GM12878 (cell line): ENCODE measurements around the gene VTCN1. TPM values are rescaled to one million over a fixed set of nuclear protein-coding genes. Genes with fewer than 3 reads are reported as not detected.

Experiments
- ATAC-seq: fragments of 200-7000 bp; cut with Tn5 transposase; 3 replicates; pipeline ENCODE4 v1.9.1; 2020; ENCODE audit warnings: mild to moderate bottlenecking, moderate library complexity
- BruUV-seq: library from RNA; stranded (reverse); fragments of 400-500 nt; replicated peaks from 2 replicates; lab custom pipeline; 2021; lab: Mats Ljungman, UMichigan
- CTCF ChIA-PET: fragments of 300-600 bp; sonication (Branson Sonifier 250); formaldehyde crosslinking; extraction: SDS; loops from one replicate; lab custom pipeline; 2021; ENCODE audit warnings: inconsistent platforms; lab: Yijun Ruan, JAX
- POLR2A ChIA-PET: fragments of 350-600 bp; formaldehyde crosslinking; extraction: SDS; loops from one replicate; lab custom pipeline; 2021; ENCODE audit warnings: inconsistent platforms; lab: Charles Lee
- RAD21 ChIA-PET: fragments of 300-600 bp; sonication (Branson Sonifier 250); formaldehyde crosslinking; loops from one replicate; lab custom pipeline; 2023; ENCODE audit warnings: antibody characterized with exemption; ENCODE audit not compliant: unreplicated experiment; lab: Charles Lee
- SMC1A ChIA-PET: fragments of 300-600 bp; sonication (Branson Sonifier 250); formaldehyde crosslinking; loops from one replicate; lab custom pipeline; 2023; ENCODE audit not compliant: unreplicated experiment, uncharacterized antibody; lab: Charles Lee
- DNase-seq: peaks from one replicate; pipeline ENCODE4 v3.0.0-alpha.2; 2011; ENCODE audit warnings: low read depth, low spot score
- FAIRE-seq: peaks from 3 replicates; lab custom pipeline; 2011; peaks lifted over from hg19 to GRCh38; lab: Jason Lieb, UNC
- H2AFZ ChIP-seq: 2 replicates; pipeline ENCODE4 v1.6.0; 2011; ENCODE audit warnings: low read depth, low read length, control low read depth; ENCODE audit not compliant: control insufficient read depth
- H3K27ac ChIP-seq: 2 replicates; pipeline ENCODE4 v1.5.1; 2011; ENCODE audit warnings: control low read depth; ENCODE audit not compliant: control insufficient read depth, insufficient read depth
- H3K27me3 ChIP-seq, 2 experiments: replicated peaks in 1 of 2; 2 replicates each; pipeline versions ENCODE4 v1.6.0 to v1.6.1; 2011; ENCODE audit warnings: low read length in 1 of 2; ENCODE audit not compliant: control insufficient read depth in 2 of 2, insufficient read depth in 2 of 2
- H3K36me3 ChIP-seq, 2 experiments: 2 replicates each; pipeline ENCODE4 v1.5.1; 2011; ENCODE audit warnings: low read length in 1 of 2; ENCODE audit not compliant: control insufficient read depth in 2 of 2, insufficient read depth in 2 of 2
- H3K4me1 ChIP-seq: 2 replicates; pipeline ENCODE4 v1.6.1; 2011; ENCODE audit warnings: mild to moderate bottlenecking, low read length, moderate library complexity, mixed read lengths; ENCODE audit not compliant: control insufficient read depth, insufficient read depth
- H3K4me2 ChIP-seq: 2 replicates; pipeline ENCODE4 v1.6.0; 2011; ENCODE audit warnings: control low read depth; ENCODE audit not compliant: control insufficient read depth, insufficient read depth
- H3K4me3 ChIP-seq: fragments of 200-600 bp; sonication (generic); 2 replicates; pipeline ENCODE4 v1.5.1; 2016
- H3K79me2 ChIP-seq: 2 replicates; pipeline ENCODE4 v1.6.0; 2011; ENCODE audit warnings: low read length; ENCODE audit not compliant: control insufficient read depth, insufficient read depth
- H3K9ac ChIP-seq: 2 replicates; pipeline ENCODE4 v1.8.0; 2011; ENCODE audit warnings: low read length, control low read depth, mixed read lengths; ENCODE audit not compliant: control insufficient read depth, insufficient read depth
- H3K9me3 ChIP-seq: replicated peaks from 3 replicates; pipeline ENCODE4 v1.5.1; 2011; ENCODE audit warnings: mild to moderate bottlenecking, low read length; ENCODE audit not compliant: control insufficient read depth, insufficient read depth
- H4K20me1 ChIP-seq: 2 replicates; pipeline ENCODE4 v1.6.0; 2011; ENCODE audit not compliant: control insufficient read depth, insufficient read depth
- ASH2L ChIP-seq: fragments of 300-600, 200-600 bp; sonication (generic); IDR thresholded peaks from 2 replicates; pipeline ENCODE4 v1.6.1; 2017; ENCODE audit warnings: low read depth, mild to moderate bottlenecking, borderline replicate concordance
- E4F1 ChIP-seq: fragments of 450-650 bp; IDR thresholded peaks from 2 replicates; pipeline ENCODE4 v1.6.1; 2018; ENCODE audit warnings: borderline replicate concordance, mild to moderate bottlenecking; ENCODE audit not compliant: partially characterized antibody
- ESRRA ChIP-seq: IDR thresholded peaks from 2 replicates; pipeline ENCODE4 v1.6.1; 2012; ENCODE audit warnings: mild to moderate bottlenecking, low read length, improper control_type of control experiment
- EZH2 ChIP-seq: IDR thresholded peaks from 2 replicates; pipeline ENCODE4 v1.6.1; 2012; ENCODE audit warnings: low read depth, mild to moderate bottlenecking, control low read depth, inconsistent platforms, low read length, borderline replicate concordance; ENCODE audit not compliant: control insufficient read depth
- MTA3 ChIP-seq: IDR thresholded peaks from 2 replicates; pipeline ENCODE4 v1.6.1; 2012; ENCODE audit warnings: low read length, inconsistent platforms, borderline replicate concordance
- MYB ChIP-seq: fragments of 150-350 bp; IDR thresholded peaks from 2 replicates; pipeline ENCODE4 v1.6.1; 2014; ENCODE audit warnings: mild to moderate bottlenecking, low read depth, low read length, borderline replicate concordance
- NFXL1 ChIP-seq: fragments of 450-650 bp; IDR thresholded peaks from 2 replicates; pipeline ENCODE4 v1.6.1; 2017; ENCODE audit warnings: antibody characterized with exemption, mild to moderate bottlenecking, borderline replicate concordance
- NR2C2 ChIP-seq: IDR thresholded peaks from 2 replicates; pipeline ENCODE4 v1.6.1; 2011; ENCODE audit warnings: borderline replicate concordance, low read depth; ENCODE audit not compliant: control insufficient read depth, insufficient read length
- NRF1 ChIP-seq: conservative IDR thresholded peaks from 2 replicates; pipeline ENCODE4 v1.6.1; 2011; ENCODE audit warnings: mild to moderate bottlenecking, low read depth, low read length, improper control_type of control experiment
- RELB ChIP-seq: fragments of 450-650 bp; IDR thresholded peaks from 2 replicates; pipeline ENCODE4 v1.6.1; 2017; ENCODE audit warnings: low read depth, mild to moderate bottlenecking, moderate library complexity
- SPI1 ChIP-seq: IDR thresholded peaks from 2 replicates; pipeline ENCODE4 v1.6.1; 2011; ENCODE audit warnings: low read depth, mild to moderate bottlenecking, low read length, moderate library complexity, borderline replicate concordance; ENCODE audit not compliant: insufficient read depth
- ZNF207 ChIP-seq: fragments of 450-650 bp; IDR thresholded peaks from 2 replicates; pipeline ENCODE4 v1.6.1; 2014; ENCODE audit warnings: antibody characterized with exemption, mild to moderate bottlenecking, borderline replicate concordance
- WGBS: methylation state at CpG from one replicate; pipeline ENCODE4 v1.1.6; 2016; ENCODE audit warnings: low lambda C conversion rate; ENCODE audit not compliant: insufficient replicate concordance, insufficient coverage; ENCODE audit errors: missing lambda C conversion rate; 5-methylcytosine and 5-hydroxymethylcytosine counted together
- in situ Hi-C: fragments of 300-500 bp; cut with MboI; formaldehyde crosslinking; loops from 9 replicates; pipeline ENCODE4 v1.14.3; 2018; ENCODE audit warnings: mixed read lengths
- intact Hi-C: fragments of 100-400 bp; cut with micrococcal nuclease; formaldehyde crosslinking; loops from one replicate; pipeline ENCODE4 v1.14.2; 2022; ENCODE audit not compliant: unreplicated experiment
- polyA plus RNA-seq, 11 experiments: library from polyadenylated mRNA; depleted of rRNA in 4 of 11; unstranded in 6 of 11; stranded (reverse) in 5 of 11; fragments of >200 nt; fragmentation: Nextera tagmentation in 4 of 11; fragmentation: Illumina TruSeq in 1 of 11; extraction: Ambion mirVana in 4 of 11; extraction: Trizol in 1 of 11; gene quantifications; 1 replicate in 1 of 11; 2 replicates in 10 of 11; pipeline versions ENCODE4 v1.2.1 to v1.2.3, GENCODE V29; 2011 to 2016; ENCODE audit warnings: inconsistent platforms in 2 of 11, missing spikeins in 2 of 11, low read depth in 1 of 11
- total RNA-seq, 4 experiments: library from RNA; depleted of rRNA in 3 of 4; stranded (reverse); fragments of >200 nt in 3 of 4; fragmentation: Illumina TruSeq in 1 of 4; extraction: Trizol in 1 of 4; gene quantifications; 2 replicates each; pipeline versions ENCODE4 v1.2.1 to v1.2.3, GENCODE V29; 2013 to 2021

The VTCN1 gene
- total and polyA plus RNA-seq, 10 of the 15 experiments (the other 5 are each of a cell fraction or from before 2014, with no cell fraction given) = not detected

DNA sequence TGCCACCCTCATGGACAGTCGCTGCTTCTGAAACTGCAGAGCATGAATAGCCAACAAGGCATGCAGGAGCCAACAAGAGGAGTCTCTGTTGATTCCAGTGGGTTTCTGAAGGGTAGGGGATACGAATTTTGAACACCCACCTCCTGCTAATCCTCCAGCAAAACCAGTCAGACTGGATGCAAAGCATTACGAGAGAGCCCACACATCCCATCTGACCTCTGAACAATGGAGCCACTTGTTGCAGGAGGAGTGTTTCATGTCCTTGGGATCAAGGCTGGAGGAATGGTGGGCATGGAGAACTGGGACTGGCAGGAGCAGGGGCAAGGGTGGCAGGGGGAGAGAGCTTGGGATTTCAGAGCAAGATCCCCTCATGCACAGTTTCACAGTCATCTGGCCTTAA is 1.6 kb downstream of the VTCN1 start:
- ChIA-PET POLR2A (no interaction called here), SMC1A (no interaction called here), CTCF (interaction anchor here (0.6 kb wide), 1 partner anchor 525 kb away, joined by 3 read pairs; no protein-coding TSS in a partner anchor), RAD21 (no interaction called here)
- H3K9ac ChIP-seq = no peak overlapping the region
- DNase-seq = no peak
- TF ChIP-seq EZH2 (no peak), RELB (no peak), NRF1 (no peak), MTA3 (no peak), ASH2L (no peak)
- H3K4me2 ChIP-seq = no peak overlapping the region
- H3K27ac ChIP-seq = no peak overlapping the region
- in situ Hi-C loops = no loop called here
- H3K4me3 ChIP-seq = no peak overlapping the region
- no peaks in the 10 kb centered on the region for H3K4me1 ChIP-seq
- H4K20me1 ChIP-seq = no peaks in the 10 kb centered on the region; the same call in 1 of the 2 replicates
- no peak for FAIRE-seq
- peaks cover 2 to 3% of the 10 kb centered on the region in 2 experiments; a peak in 3 of 4 replicates for H3K27me3 ChIP-seq
- intact Hi-C loops = no loop called here
- no peaks in the 10 kb centered on the region for H3K79me2 ChIP-seq
- no peak overlapping the region for H2AFZ ChIP-seq
- no peak for ATAC-seq
- BruUV-seq = no TSS peak
- H3K9me3 ChIP-seq = no peaks in the 10 kb centered on the region
- 10% methylated on average over 3 of the region's 3 CpGs for whole genome bisulfite sequencing
- H3K36me3 ChIP-seq = no peaks in the 10 kb centered on the region

DNA sequence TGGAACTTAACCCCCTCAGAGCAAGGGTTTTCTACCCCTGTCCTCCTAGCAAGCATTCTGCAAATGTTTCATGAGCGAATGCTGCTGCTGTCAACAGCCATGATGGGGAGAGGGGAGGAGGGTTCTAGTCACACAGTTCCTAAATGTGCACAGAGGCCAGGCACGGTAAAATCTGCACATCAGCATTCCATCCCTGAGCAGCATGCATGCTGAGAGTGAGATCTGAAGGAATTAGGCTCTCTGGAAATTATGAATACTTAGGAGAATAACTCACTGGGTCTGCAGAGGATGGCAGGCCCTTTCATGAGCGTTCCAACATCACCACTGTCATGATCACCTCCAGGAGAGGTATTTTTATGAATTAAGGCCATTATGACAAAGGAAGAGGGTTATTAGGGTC is 2.1 kb downstream of the VTCN1 start:
- H3K9ac ChIP-seq = no peak overlapping the region
- peaks cover 2 to 3% of the 10 kb centered on the region in 2 experiments; a peak in 3 of 4 replicates for H3K27me3 ChIP-seq
- DNase-seq (no peak), FAIRE-seq (no peak), ATAC-seq (no peak)
- H3K27ac ChIP-seq = no peak overlapping the region
- no TSS peak for BruUV-seq
- in situ Hi-C loops (no loop called here), intact Hi-C loops (no loop called here)
- ChIA-PET POLR2A (no interaction called here), SMC1A (no interaction called here), RAD21 (no interaction called here), CTCF (no interaction called here)
- no peaks in the 10 kb centered on the region; the same call in 1 of the 2 replicates for H4K20me1 ChIP-seq
- no peaks in the 10 kb centered on the region for H3K36me3 ChIP-seq
- no peak overlapping the region for H3K4me3 ChIP-seq
- 0% methylated on average over 3 of the region's 3 CpGs for WGBS
- H3K79me2 ChIP-seq = no peaks in the 10 kb centered on the region
- no peaks in the 10 kb centered on the region for H3K4me1 ChIP-seq
- H2AFZ ChIP-seq = no peak overlapping the region
- no peaks in the 10 kb centered on the region for H3K9me3 ChIP-seq
- H3K4me2 ChIP-seq = no peak overlapping the region
- no peak for TF ChIP-seq SPI1
- no peak for TF ChIP-seq NR2C2
- TF ChIP-seq E4F1 = no peak
- no peak for TF ChIP-seq MYB
- no peak for TF ChIP-seq NFXL1
- no peak for TF ChIP-seq ZNF207
- TF ChIP-seq ESRRA = no peak
